ENCODE results near the gene PPIL1.

The PPIL1 gene

DNA sequence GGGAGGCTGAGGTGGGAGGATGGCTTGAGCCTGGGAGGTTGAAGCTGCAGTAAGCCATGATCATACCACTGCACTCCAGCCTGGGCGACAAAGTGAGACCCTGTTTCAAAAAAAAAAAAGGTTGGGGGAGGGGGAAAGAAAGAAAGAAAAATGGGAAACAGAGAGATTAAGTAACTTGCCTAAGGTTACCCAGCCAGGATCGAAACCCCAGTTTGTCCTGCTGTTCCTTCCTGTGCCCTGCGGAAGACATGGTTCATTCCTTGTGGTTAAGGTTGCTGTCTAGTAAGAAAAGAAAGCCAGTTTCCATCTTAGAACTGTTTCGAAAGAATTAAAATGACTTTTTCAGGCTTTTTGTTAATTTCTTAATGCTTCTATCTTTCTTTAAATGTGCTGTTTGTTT is 41.0 kb upstream of the PPIL1 start:
- Histone ChIP-seq H3K27me3 (ENCODE audit: low read length) (no peaks in the 10 kb centered on the region), H3K27ac (ENCODE audit: low read depth, low read length) (no peak overlapping the region), H3K9me2 (replicated peaks; ENCODE audit: insufficient read depth, low read length) (no peaks in the 10 kb centered on the region), H3K9me3 (ENCODE audit: insufficient read depth, low read length) (no peaks in the 10 kb centered on the region), H3K79me2 (ENCODE audit: insufficient read depth, low read length) (no peaks in the 10 kb centered on the region), H3K36me3 (ENCODE audit: low read length) (peaks cover 35% of the 10 kb centered on the region), H2AFZ (ENCODE audit: low read depth, low read length, severe bottlenecking) (no peak overlapping the region), H3K9ac (ENCODE audit: low read length) (no peak overlapping the region), H4K20me1 (ENCODE audit: low read depth, low read length) (no peaks in the 10 kb centered on the region), H3K4me2 (ENCODE audit: low read depth, low read length, poor library complexity, severe bottlenecking) (no peak overlapping the region), H3K4me3 (ENCODE audit: insufficient read depth, low read length, poor library complexity, severe bottlenecking) (no peak overlapping the region), H3F3A (ENCODE audit: insufficient read depth) (0 out of 2 replicates have a peak, but pooled peaks cover 4% of the 10 kb centered on the region)
- TF ChIP-seq EZH2phosphoT487 (conservative IDR thresholded peaks at IDR 0.05; ENCODE audit: low read length): no peak
- TF ChIP-seq, protein P1, sequence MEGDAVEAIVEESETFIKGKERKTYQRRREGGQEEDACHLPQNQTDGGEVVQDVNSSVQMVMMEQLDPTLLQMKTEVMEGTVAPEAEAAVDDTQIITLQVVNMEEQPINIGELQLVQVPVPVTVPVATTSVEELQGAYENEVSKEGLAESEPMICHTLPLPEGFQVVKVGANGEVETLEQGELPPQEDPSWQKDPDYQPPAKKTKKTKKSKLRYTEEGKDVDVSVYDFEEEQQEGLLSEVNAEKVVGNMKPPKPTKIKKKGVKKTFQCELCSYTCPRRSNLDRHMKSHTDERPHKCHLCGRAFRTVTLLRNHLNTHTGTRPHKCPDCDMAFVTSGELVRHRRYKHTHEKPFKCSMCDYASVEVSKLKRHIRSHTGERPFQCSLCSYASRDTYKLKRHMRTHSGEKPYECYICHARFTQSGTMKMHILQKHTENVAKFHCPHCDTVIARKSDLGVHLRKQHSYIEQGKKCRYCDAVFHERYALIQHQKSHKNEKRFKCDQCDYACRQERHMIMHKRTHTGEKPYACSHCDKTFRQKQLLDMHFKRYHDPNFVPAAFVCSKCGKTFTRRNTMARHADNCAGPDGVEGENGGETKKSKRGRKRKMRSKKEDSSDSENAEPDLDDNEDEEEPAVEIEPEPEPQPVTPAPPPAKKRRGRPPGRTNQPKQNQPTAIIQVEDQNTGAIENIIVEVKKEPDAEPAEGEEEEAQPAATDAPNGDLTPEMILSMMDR (IDR thresholded peaks at IDR 0.05; ENCODE audit: insufficient read depth, low read length, poor library complexity, severe bottlenecking): no peak

DNA sequence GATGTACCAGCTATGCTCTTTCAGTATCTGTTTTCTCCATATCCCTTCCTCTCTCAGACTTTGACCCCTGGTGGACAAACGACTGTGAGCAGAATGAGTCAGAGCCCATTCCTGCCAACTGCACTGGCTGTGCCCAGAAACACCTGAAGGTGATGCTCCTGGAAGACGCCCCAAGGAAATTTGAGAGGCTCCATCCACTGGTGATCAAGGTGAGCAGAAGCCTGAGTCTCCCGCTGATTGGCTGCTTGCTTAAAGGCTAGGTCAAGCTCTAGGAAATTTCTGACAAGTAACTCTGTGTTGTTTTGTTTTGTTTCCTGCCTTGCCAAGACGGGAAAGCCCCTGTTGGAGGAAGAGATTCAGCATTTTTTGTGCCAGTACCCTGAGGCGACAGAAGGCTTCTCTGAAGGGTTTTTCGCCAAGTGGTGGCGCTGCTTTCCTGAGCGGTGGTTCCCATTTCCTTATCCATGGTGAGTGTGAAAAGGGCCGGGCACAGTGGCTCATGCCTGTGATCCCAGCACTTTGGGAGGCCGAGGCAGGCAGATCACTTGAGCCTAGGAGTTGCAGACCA is 39.7 kb upstream of the PPIL1 start:
- no peaks in the 10 kb centered on the region for H4K20me1 ChIP-seq (ENCODE audit: low read depth, low read length)
- H3K27ac ChIP-seq (ENCODE audit: low read depth, low read length): no peak overlapping the region
- no peak overlapping the region for H3K4me3 ChIP-seq (ENCODE audit: insufficient read depth, low read length, poor library complexity, severe bottlenecking)
- H3K9ac ChIP-seq (ENCODE audit: low read length): no peak overlapping the region
- H3F3A ChIP-seq (ENCODE audit: insufficient read depth): 0 out of 2 replicates have a peak, but pooled peaks cover 4% of the 10 kb centered on the region
- H3K4me2 ChIP-seq (ENCODE audit: low read depth, low read length, poor library complexity, severe bottlenecking): no peak overlapping the region
- H3K79me2 ChIP-seq (ENCODE audit: insufficient read depth, low read length): 0 out of 2 replicates have a peak, but pooled peaks cover 1% of the 10 kb centered on the region
- H2AFZ ChIP-seq (ENCODE audit: low read depth, low read length, severe bottlenecking): no peak overlapping the region
- TF ChIP-seq, protein P1 (IDR thresholded peaks at IDR 0.05; ENCODE audit: insufficient read depth, low read length, poor library complexity, severe bottlenecking): no peak
- H3K36me3 ChIP-seq (ENCODE audit: low read length): peaks cover 30% of the 10 kb centered on the region
- H3K9me3 ChIP-seq (ENCODE audit: insufficient read depth, low read length): no peaks in the 10 kb centered on the region
- no peaks in the 10 kb centered on the region for H3K27me3 ChIP-seq (ENCODE audit: low read length)
- no peaks in the 10 kb centered on the region for H3K9me2 ChIP-seq (replicated peaks; ENCODE audit: insufficient read depth, low read length)

DNA sequence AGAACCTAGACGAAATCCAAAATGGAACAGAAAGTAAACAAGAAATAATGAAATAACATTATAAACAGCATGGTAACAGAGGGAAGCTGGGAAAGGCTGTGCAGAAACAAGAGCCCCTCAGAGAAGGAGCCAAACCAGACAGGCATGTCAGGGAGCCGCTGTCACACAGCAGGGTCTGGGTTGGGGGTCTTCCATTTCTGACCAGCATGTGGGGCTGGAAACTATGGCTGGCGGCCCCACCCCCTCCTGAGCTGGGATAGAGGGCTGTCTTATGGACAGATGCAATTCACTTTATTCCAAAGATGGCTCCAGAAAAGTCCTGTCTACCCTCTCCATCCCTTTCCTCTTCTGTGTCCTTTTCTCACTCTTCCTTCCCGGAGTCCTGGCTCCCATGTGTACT is 38.5 kb upstream of the PPIL1 start:
- peaks cover 9% of the 10 kb centered on the region; the same call in 1 of the 2 replicates for H3K79me2 ChIP-seq (ENCODE audit: insufficient read depth, low read length)
- H3K27me3 ChIP-seq (ENCODE audit: low read length): no peaks in the 10 kb centered on the region
- no peak for TF ChIP-seq EZH2phosphoT487 (conservative IDR thresholded peaks at IDR 0.05; ENCODE audit: low read length)
- TF ChIP-seq, protein P1 (IDR thresholded peaks at IDR 0.05; ENCODE audit: insufficient read depth, low read length, poor library complexity, severe bottlenecking): no peak
- no peaks in the 10 kb centered on the region for H4K20me1 ChIP-seq (ENCODE audit: low read depth, low read length)
- 0 out of 2 replicates have a peak, but pooled peaks cover 4% of the 10 kb centered on the region for H3F3A ChIP-seq (ENCODE audit: insufficient read depth)
- no peak overlapping the region for H3K4me3 ChIP-seq (ENCODE audit: insufficient read depth, low read length, poor library complexity, severe bottlenecking)
- no peak overlapping the region for H2AFZ ChIP-seq (ENCODE audit: low read depth, low read length, severe bottlenecking)
- peaks cover 28% of the 10 kb centered on the region for H3K36me3 ChIP-seq (ENCODE audit: low read length)
- no peak overlapping the region for H3K4me2 ChIP-seq (ENCODE audit: low read depth, low read length, poor library complexity, severe bottlenecking)
- no peak overlapping the region for H3K9ac ChIP-seq (ENCODE audit: low read length)
- no peaks in the 10 kb centered on the region for H3K9me2 ChIP-seq (replicated peaks; ENCODE audit: insufficient read depth, low read length)
- H3K27ac ChIP-seq (ENCODE audit: low read depth, low read length): no peak overlapping the region
- H3K9me3 ChIP-seq (ENCODE audit: insufficient read depth, low read length): no peaks in the 10 kb centered on the region
